ENCODE measurements around the gene SEMA5A.

DNA sequence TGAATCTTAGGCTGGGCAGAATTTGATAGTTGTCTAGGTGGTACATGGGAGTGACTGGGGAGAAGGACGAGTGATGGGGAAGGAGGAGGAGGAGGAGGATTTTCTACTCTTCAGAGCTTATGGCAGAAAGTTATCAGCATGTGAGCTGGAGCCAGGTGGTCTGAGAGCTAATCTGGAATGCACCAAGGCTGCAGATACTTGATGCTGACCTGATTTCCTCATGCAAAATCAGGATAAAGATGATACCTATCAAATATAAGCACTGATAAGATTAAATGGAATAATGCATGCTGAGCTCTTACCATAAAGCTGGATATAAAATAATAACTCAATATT, 250.4 kb downstream of the SEMA5A start:
- no peak for TF ChIP-seq ETV6 (CRISPR knock-in tag; IDR thresholded peaks at IDR 0.05)
- TF ChIP-seq ELF4 (CRISPR knock-in tag; IDR thresholded peaks at IDR 0.05; ENCODE audit: low read depth), result no peak
- no peak for TF ChIP-seq ZNF423 (CRISPR knock-in tag; IDR thresholded peaks at IDR 0.05)
- TF ChIP-seq JUN (CRISPR knock-in tag; IDR thresholded peaks at IDR 0.05), result no peak
- TF ChIP-seq, protein P1, sequence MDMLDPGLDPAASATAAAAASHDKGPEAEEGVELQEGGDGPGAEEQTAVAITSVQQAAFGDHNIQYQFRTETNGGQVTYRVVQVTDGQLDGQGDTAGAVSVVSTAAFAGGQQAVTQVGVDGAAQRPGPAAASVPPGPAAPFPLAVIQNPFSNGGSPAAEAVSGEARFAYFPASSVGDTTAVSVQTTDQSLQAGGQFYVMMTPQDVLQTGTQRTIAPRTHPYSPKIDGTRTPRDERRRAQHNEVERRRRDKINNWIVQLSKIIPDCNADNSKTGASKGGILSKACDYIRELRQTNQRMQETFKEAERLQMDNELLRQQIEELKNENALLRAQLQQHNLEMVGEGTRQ (CRISPR knock-in tag; IDR thresholded peaks at IDR 0.05), result no peak
- TF ChIP-seq FOXK1 (CRISPR knock-in tag; IDR thresholded peaks at IDR 0.05), result no peak
- TF ChIP-seq, protein P2, sequence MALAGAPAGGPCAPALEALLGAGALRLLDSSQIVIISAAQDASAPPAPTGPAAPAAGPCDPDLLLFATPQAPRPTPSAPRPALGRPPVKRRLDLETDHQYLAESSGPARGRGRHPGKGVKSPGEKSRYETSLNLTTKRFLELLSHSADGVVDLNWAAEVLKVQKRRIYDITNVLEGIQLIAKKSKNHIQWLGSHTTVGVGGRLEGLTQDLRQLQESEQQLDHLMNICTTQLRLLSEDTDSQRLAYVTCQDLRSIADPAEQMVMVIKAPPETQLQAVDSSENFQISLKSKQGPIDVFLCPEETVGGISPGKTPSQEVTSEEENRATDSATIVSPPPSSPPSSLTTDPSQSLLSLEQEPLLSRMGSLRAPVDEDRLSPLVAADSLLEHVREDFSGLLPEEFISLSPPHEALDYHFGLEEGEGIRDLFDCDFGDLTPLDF (CRISPR knock-in tag; IDR thresholded peaks at IDR 0.05), result no peak
- TF ChIP-seq, protein P3, sequence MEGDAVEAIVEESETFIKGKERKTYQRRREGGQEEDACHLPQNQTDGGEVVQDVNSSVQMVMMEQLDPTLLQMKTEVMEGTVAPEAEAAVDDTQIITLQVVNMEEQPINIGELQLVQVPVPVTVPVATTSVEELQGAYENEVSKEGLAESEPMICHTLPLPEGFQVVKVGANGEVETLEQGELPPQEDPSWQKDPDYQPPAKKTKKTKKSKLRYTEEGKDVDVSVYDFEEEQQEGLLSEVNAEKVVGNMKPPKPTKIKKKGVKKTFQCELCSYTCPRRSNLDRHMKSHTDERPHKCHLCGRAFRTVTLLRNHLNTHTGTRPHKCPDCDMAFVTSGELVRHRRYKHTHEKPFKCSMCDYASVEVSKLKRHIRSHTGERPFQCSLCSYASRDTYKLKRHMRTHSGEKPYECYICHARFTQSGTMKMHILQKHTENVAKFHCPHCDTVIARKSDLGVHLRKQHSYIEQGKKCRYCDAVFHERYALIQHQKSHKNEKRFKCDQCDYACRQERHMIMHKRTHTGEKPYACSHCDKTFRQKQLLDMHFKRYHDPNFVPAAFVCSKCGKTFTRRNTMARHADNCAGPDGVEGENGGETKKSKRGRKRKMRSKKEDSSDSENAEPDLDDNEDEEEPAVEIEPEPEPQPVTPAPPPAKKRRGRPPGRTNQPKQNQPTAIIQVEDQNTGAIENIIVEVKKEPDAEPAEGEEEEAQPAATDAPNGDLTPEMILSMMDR (IDR thresholded peaks at IDR 0.05), result no peak
- TF ChIP-seq, protein P4, sequence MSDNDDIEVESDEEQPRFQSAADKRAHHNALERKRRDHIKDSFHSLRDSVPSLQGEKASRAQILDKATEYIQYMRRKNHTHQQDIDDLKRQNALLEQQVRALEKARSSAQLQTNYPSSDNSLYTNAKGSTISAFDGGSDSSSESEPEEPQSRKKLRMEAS (CRISPR knock-in tag; IDR thresholded peaks at IDR 0.05), result no peak
- TF ChIP-seq NR2C2 (CRISPR knock-in tag; IDR thresholded peaks at IDR 0.05), result no peak

Measured in WTC11 (cell line).